HG02571 (cell line): ENCODE measurements around the gene KCTD21.

Experiments used
- ATAC-seq: cut with Tn5 transposase; IDR thresholded peaks from one replicate; pipeline ENCODE4 v1.9.1; 2021; ENCODE audit warnings: mild to moderate bottlenecking, moderate library complexity; ENCODE audit not compliant: unreplicated experiment

The KCTD21 gene

DNA sequence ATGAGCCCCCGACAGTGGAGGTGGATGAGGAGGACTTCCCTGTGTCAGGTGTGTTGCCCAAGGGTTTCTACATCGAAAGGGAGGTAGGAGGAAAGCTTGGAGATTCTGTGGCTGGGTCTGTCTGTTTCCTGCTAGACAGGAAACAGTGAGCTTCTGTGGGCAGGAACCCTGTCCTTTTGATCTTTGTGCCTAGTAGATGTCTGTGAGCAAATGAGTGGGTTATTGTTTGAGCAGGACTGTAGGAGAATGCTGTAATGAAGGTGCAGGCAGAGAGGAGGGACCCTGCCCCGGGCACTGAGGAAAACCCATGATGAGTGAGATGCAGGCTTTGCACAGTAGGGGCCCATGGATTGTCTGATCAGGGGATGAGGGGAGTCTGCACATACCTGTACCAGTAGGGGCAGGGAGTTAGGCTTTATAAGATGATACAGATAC lies 14.3 kb upstream of the KCTD21 start:
- ATAC-seq, result no peak

- no peak for ATAC-seq
These were observed 12.8 kb upstream of the KCTD21 start for GRCh38 chr11:78201096-78201818.

DNA sequence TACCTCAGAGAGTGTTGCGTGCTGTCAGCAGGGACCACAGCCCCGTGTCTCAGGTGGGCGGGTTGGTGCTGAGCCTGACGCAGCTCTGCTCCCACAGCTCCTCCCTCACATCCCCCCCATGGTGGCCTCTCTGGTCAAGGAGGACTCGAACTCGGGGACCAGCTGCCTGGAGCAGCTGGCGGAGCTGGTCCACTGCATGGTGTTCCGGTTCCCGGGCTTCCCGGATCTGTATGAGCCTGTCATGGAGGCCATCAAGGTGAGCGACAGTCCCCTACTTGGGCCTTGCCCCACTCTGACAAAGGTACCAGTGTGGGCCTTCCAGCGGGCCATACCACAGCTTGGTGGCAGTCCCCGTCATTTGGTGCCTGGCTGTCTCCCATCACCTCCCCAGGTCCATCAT lies 12.1 kb upstream of the KCTD21 start:
- no peak for ATAC-seq

GRCh38 chr11:78200061-78200460 lies 11.6 kb upstream of the KCTD21 start:
- ATAC-seq, result no peak

DNA sequence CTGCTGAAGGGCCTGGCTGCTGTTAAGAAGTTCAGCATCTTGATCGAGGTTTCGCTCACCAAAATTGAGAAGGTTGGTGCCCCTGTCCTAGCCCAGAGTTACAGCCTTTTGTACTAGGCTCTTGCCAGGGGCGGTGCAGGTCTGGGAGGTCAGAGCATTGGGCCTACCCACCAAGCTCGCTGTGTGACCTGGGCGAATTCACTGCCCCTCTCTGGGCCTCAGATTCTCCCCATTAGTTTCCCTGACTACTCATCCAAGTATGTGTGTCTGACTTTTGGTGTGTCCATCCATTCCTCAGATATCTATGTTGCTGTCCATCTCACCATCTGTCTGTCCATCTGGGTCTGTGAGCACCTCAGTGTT lies 11.2 kb upstream of the KCTD21 start:
- no peak for ATAC-seq

DNA sequence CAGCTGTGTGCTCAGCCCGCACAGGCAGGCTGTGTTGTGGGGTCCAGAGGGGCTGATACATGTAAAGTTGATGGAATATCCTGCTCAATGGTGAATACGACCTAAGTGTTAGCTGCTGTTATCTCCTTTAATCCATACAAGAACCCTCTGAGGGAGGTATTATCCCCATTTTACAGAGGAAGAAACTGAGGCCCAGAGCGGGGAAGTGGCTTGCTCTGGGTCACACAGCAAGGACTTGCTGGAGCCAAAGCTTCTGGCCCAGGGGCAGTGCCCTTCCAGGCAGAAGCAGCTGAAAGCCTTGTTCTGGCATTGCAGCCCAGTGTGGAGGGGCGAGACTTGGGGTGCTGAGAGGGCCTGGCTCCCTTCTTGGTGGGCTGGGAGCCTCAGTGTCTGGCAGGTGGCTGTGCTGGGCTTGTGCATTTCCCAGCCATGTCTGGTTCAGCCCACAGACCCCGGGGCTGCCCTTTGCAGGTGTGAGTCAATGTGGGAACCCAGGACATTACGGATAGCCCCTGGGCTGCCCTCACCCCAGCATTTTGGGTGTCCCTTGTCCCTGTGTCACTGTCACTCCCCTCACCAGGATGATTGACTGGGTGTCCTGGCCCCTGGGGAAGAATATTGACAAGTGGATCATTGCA lies 10.7 kb upstream of the KCTD21 start:
- ATAC-seq, result no peak

GRCh38 chr11:78197816-78198215 lies 9.4 kb upstream of the KCTD21 start:
- ATAC-seq, result no peak

GRCh38 chr11:78196661-78197091 lies 8.2 kb upstream of the KCTD21 start:
- ATAC-seq, result no peak

DNA sequence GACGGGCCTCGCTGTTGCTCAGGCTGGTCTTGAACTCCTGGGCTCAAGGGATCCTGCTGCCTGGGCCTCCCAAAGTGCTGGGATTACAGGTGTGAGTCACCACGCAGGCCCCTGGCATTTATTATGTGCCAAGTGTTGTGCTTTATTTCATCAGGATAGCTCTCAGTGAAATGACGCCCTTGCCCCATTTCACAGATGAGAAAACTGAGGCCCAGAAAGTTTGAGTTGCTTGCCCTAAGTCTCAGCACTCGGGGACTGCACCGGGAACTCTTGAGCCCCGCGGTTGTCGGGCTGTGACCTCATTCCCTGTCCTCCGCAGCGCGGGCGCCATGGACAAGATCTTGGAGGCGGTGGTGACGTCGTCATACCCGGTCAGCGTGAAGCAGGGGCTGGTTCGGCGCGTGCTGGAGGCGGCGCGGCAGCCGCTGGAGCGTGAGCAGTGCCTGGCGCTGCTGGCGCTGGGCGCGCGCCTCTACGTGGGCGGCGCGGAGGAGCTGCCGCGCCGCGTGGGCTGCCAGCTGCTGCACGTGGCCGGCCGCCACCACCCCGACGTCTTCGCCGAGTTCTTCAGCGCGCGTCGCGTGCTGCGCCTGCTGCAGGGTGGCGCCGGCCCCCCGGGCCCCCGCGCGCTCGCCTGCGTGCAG lies 7.6 kb upstream of the KCTD21 start:
- ATAC-seq, result no peak

GRCh38 chr11:78194490-78194889 lies 6.1 kb upstream of the KCTD21 start:
- ATAC-seq, result no peak

- ATAC-seq, result no peak
These were observed 5.4 kb upstream of the KCTD21 start for GRCh38 chr11:78193806-78194205.

- ATAC-seq, result no peak
These were observed 4.5 kb upstream of the KCTD21 start for GRCh38 chr11:78192911-78193351.

DNA sequence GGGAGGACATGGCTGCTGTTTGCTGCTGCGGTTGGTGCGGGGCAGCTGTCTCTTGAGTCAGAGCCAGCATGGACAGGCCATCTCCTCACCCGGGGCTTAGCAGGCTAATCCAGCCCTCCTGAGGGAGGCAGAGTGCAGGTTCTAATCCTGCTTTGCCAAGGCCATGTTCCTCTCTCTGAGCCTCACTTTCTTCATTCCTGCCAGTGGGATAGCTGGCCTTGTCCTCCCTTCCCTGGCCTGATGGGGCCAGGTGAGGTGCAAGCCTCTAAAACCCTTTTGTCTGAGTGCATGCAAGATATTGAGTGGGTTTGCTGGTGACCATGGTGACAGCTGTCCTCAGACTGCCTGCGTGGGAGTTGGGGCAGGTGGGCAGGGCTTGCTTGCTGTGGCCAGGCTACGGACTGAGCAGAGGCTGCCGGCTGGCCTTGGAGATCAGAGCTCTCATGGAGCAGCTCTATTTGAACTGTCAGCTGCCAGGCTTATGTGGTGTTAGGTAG lies 3.8 kb upstream of the KCTD21 start:
- no peak for ATAC-seq

DNA sequence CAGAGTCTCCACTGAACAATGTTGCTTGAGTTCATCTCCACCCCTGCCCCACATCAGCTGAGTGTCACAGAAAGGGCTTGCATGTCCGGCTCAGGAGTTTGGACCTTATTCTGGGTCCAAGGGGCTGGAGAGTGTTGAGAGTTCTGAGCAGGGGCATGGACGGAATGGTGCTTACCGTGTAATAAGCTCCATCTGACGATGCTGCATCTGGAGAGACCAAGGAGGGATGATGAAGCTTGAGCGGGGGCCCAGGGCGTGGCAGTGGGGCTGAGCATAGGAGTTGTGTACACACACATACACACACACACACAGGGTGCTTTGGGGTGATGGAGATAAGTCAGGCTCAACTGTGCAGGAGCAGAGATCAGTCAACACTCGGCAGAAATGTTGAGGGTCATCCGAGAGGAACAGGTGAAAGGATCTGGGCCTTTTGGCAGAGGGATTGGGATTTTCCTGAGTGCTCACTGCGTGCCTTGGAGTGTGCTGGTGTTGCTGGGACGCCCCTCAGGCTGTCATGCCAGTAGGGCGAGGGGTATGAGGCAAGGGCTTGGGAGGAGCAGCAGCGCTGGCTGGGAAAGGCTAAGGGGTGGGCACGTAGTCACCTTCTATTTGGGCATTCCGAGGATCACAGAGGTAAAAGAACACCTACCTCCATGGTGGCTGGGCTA lies 2.6 kb upstream of the KCTD21 start:
- ATAC-seq, result no peak

DNA sequence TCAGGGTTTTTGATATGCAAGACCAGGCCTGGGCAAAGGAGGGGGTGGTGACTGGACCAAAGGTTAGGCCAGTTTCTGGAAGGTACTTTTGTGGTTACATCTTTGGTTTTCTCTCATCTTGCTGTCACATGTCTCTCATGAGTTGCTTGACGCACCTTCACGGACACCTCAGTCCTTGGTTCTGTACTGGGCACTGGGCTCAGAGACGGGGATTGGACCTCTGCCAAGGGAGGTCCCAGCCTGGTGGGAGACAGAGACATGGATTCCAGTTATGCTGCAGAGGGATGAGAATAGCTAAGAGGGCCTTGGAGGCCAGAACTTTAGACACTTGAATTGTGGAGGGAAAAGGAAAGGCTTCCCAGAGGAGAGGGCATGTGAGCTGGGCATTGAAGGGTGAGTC lies 1.9 kb upstream of the KCTD21 start:
- no peak for ATAC-seq

GRCh38 chr11:78189851-78190250 lies 1.4 kb upstream of the KCTD21 start:
- no peak for ATAC-seq

DNA sequence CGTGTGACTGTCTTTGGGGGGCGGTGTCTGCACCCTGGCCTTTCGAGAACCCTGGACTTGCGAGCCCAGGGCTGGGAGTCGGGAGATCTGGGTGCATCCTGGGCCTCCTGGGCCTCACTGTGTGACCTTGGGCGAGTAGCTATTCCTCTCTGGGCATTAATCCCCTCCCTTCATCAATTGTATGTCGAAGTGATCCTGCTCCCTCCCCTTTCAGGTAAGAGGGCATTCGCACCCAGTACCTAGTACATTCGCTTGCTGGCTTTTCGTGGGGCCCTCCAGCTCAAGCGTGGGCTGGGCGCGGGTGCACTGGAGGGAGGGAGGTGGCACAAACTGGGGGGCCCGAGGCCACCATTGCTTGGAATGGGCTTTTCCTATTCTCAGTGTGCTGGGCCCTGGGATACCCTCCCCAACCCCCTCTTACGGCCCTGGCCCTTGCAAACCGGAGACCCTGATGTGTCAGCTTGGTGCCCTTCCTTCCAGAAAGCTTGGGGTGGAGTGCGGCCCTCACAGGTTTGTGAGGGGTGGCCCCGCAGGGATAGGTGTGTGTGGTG lies 823 bp upstream of the KCTD21 start:
- ATAC-seq, result no peak

- peak; percentile 22 for ATAC-seq
These were observed 800 bp downstream of the KCTD21 start for GRCh38 chr11:78187366-78188285.

DNA sequence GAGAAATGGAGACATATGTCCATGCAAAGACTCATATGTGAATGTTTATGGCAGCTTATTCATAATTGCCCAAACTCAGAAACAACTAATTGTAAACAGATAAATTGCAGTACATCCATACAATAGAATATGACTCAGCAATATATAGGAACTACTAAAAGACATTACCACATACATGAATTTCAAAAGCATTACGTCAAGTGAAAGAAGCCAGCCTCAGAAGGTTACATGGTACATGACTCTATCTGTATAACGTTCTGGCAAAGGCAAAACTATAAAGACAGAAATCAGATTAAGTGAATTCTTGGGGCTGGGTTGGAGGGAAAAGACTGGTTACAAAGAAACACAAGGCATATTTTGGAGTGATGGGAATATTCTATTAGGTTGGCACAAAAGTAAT lies 7.2 kb downstream of the KCTD21 start:
- no peak for ATAC-seq

GRCh38 chr11:78180751-78181150 lies 7.7 kb downstream of the KCTD21 start:
- no peak for ATAC-seq
